ENCODE measurements around the gene PCED1B.
A peak's percentile ranks its signal among the peaks of the same experiment; 100 is the strongest.

The PCED1B gene

DNA sequence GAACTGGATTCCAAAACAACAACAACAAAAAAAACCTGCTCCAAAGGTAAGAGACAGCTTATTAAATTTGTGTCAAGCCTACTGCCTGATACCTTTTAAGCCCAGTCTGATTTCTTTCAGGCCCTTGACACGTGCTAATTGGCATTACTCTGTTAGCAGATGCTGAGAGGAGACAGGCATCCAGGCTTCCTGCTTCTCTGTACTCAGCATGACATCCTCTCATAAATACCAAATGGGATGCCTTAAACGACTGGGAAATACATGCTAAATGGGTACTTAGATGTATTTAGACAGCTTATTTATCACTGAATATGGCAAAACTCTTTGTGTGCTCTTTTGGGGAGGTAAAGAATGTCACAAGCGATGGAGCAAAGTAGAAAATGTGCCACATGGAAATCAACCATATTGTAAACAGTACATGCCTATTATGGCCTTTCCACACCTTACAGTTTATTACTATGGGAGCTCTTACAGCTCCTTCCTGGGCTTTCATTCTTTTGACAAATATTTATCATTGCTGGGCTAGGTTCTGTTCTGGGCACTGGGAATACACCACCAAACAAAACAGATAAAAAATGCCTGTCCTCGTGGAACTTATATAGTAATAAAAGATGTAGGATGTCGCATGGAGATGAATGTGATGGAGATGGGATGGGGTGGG is 11.5 kb upstream of the PCED1B start:
- DNase-seq, result no peak

GRCh38 chr12:47068539-47068938 is 10.9 kb upstream of the PCED1B start:
- DNase-seq, result no peak

DNA sequence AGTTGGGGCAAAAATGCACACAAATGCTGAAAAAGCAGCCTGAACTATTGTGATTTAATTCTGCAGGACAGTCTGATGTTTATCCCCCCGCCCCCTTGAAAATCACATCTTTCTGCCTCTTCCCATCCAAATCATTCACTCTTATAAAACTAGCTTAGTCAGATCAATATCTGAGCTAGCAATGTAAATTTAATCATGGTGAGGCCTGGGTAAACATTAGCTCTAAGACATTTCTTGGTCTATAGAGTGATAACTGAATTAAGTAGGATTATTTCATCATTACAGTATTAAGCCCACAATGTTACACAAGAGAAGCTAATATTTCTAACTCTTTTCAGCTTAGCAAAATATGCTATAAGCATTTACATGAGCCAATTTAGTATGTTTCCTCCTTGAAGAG is 9.1 kb upstream of the PCED1B start:
- no peak for DNase-seq

- no peak for DNase-seq
Measured at GRCh38 chr12:47071241-47071852, 8.1 kb upstream of the PCED1B start.

DNA sequence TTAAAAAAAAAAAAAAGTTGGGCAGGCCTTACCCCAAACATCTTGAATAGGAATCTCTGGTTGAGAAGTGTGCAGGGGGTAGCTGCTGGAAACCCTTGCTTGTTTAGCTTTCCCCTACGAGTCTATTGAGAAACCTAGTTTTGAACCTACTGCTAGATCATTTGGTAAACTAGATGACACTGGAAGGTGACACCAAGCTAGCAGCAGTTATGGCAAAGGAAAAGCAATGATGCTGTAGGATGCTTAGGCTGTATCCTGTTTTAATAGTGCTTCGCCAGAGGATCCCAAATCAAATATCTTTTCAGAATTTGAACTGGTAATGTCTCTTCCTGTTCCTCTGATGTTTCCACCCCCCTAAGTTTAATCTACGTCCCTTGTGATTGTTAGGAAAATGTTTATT is 5.5 kb upstream of the PCED1B start:
- DNase-seq, result no peak

- DNase-seq, result no peak
Measured at GRCh38 chr12:47074757-47075156, 4.7 kb upstream of the PCED1B start.

DNA sequence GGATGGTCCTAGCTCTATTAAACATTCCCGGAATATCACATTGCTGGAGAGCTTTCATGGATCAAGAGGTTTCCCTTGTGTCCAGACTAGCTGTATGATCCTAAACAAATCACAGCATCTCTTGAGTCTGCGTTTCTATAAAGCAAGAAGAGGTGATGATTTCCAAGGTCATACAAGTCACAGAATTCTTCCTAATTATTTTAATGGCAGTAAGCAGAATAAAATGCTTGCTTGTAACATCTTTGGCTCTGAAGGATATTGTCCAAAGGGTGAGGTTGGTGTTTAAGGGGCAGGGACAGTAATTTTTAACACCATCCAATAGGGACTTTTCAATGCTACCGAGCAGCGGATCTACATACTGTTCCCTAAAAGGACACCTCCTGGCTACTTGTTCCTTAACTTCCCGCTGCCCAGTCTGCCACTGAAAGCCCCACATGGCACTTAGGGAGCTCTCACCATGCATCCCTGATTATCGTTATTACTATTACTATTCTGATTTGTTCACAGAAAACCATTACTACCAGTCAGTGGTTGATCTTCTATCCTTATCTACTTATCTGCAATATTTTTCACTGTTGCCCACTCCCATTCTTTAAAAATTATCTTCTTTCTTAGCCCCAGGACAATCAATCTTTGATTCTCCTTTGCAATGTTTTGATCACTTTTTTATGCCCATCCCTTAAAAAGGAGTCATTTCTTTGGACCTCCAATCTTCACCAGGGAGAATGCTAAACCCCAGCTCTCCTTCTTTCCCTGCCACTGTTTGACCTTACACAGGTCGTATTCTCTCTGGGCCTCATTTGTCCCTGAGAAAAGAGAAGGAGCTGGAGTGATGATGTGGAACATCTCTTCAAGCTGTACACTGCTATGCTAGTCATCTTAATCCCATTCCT is 4.0 kb upstream of the PCED1B start:
- no peak for DNase-seq

DNA sequence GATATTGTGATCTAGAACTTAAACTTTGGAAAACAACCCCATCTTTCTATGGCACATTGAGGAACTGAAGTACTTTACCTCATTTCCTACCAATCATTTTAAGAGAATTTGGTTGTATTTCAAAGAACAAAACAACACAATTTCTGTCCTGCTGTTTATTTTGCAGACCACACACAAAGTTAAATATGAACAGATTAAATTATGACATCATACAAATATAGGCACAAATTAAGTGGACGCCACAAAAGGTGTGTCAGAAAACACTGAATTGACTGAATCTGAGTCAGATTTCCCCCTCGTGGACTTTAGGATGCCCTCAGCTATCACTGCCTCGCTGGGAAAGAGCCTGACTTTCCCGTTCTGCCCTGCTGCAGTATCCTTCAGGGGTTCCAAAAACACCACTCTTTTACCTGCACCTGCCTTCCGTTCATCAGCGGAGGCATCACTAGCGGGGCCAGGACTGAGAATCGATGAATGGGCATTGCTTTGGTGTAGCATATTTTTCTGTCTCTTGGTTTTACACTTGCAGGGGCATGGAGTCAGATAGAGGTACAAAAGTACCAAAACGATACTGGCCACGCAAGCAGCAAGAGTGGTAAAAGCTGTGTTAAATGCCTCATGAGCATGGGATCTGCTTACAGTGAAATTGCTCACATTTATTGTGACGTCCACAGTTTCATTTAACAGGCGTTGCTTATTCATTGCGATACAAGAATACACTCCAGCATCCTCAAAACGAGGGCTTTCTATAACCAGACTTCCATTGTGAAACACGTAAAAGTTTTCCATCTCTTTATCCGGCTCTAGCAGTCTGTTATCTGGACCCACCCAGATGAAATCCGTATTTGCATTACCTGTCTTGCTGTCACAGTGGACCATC is 2.0 kb upstream of the PCED1B start:
- DNase-seq, result no peak

DNA sequence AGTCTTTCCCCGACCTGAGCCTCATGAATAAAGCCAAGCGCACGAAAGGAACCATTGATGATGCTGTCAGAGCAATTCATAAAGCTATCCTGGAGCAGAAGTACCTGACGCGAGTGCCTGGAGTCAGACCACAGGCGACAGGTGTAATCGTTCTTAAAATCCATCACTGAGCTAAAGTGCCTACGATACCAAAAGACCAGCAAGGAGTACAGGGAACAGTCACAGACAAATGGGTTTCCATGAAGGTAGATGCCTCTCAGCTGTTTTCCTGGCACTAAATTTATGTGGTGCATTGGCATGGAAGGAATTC is 1.4 kb upstream of the PCED1B start:
- DNase-seq, result no peak

DNA sequence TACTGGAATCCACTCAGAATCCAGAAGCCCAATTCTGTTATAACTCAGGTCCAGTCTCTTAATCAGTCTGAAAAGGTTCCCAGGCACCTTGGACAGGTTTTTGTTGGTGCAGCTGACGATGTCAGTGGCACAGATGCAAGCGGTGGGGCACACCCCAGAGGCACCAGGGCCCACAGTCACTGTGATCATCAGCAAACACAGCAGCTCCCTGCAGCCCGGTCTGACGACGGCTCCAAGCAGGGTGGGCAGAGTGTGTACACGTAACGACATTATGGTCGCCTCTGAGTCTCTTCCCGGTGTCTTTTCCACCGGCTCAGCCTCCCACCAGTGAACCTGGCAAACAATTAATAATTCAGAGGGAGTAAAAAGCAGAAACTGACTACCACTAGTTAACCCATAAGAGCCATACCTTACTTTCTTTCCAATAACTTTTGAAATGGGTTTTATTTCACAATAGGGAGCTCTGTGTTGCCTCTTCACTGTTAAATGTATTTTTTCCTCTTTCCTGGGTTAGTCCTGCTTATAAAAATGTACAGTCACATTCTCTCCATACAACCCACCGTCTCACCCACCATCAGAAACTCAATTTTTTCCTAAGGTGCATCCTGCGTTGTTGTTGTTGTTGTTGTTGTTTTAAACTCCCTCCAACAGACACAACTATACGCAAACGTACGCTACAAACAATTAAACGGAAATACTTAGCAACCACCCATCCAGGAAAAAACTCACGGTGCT is 521 bp upstream of the PCED1B start:
- DNase-seq, result peak; percentile 32

- peak; percentile 25 for DNase-seq
Measured at GRCh38 chr12:47079981-47080724, 732 bp downstream of the PCED1B start.

GRCh38 chr12:47080725-47081502 is 1.5 kb downstream of the PCED1B start:
- DNase-seq, result peak; percentile 33

- no peak for DNase-seq
Measured at GRCh38 chr12:47082283-47082682, 2.9 kb downstream of the PCED1B start.

DNA sequence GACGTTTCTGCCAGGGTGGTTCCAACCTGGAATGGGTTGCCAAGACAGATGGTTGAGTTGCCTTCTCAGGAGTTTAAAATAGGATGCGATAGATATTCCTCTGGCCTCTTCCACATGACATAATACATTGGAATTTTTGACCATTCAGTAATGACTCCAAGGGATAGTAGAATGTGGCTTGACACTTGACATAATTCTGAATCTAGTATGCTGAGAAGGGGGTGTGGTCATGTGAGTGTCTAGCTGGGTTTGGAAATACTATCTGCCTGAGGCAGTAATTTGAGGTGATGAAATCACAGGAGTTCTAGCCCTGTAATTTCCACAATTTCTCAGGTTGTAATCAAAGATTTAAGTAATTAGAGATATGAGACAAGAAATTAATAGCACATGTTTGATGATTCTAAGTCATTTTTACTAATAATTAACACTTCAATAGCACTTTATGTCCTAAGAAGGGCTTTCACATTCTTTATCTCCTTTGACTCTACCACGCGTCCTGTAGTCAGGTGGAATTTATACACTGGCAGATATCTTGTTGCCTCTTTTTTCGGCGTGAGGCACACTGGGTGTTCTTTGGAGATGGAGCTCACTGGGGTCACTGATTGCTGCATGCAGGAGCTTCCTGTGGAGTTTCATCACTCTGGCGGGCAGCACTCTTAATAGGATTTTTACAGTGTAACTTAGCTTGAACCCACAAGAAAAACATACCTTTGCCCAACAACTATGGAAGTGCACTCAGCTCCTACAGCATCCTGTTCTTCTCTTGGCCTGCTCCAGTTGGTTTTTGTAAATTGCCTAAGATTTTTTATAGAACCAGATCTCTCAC is 3.6 kb downstream of the PCED1B start:
- no peak for DNase-seq

DNA sequence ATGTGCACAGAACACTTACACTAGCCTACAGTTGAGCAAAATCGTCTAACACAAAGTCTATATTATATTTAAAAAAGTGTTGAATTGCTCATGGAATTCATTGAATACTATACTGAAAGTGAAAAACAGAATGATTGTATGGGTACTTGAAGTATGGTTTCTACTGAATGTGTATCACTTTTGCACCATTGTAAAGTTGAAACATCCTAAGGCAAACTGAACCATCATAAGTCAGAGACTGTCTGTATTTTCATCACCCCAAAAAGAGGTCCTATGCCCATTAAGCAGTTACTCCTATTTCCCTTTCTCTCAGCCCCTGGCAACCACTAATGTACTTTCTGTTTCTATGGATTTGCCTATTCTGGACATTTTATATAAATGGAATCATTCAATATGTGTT is 4.8 kb downstream of the PCED1B start:
- no peak for DNase-seq

GRCh38 chr12:47085815-47086252 is 6.4 kb downstream of the PCED1B start:
- DNase-seq, result peak; percentile 24

- DNase-seq, result no peak
Measured at GRCh38 chr12:47087088-47087688, 7.8 kb downstream of the PCED1B start.

GRCh38 chr12:47088021-47088944 is 8.9 kb downstream of the PCED1B start:
- DNase-seq, result no peak
